ENCODE data around the gene ABRAXAS1. TPM values are rescaled to one million over a fixed set of nuclear protein-coding genes. Genes with fewer than 3 reads are reported as not detected.

Gene ABRAXAS1
- total and polyA plus RNA-seq, 2 of the 13 experiments (the other 11 are each of a cell fraction or from before 2014, with no cell fraction given), result 14.1 to 14.7 TPM

GRCh38 chr4:83455281-83456183 lies 29.4 kb downstream of the ABRAXAS1 start, which contains the start of the genes HELQ and MRPS18C (continued):
- TF ChIP-seq NR2F6 (IDR thresholded peaks at IDR 0.05) (no peak), NR2F6 (CRISPR knock-in tag; IDR thresholded peaks at IDR 0.05) (peak; percentile 37; the same call in 1 of the 2 replicates), SP5 (CRISPR knock-in tag; IDR thresholded peaks at IDR 0.05; ENCODE audit: borderline replicate concordance, low read depth) (0 out of 2 replicates have a peak, but pooled peaks have one; percentile 54), ZBTB1 (CRISPR knock-in tag; IDR thresholded peaks at IDR 0.05; ENCODE audit: borderline replicate concordance) (no peak), KLF6 (CRISPR knock-in tag; IDR thresholded peaks at IDR 0.05) (peak; percentile 96), ZNF121 (CRISPR knock-in tag; IDR thresholded peaks at IDR 0.05) (no peak), TEAD2 (CRISPR knock-in tag; IDR thresholded peaks at IDR 0.05) (no peak), PAWR (CRISPR knock-in tag; IDR thresholded peaks at IDR 0.05; ENCODE audit: borderline replicate concordance) (0 out of 2 replicates have a peak, but pooled peaks have one; percentile 67), NFIC (IDR thresholded peaks at IDR 0.05; ENCODE audit: low read length) (peak; percentile 77), FOXP4 (CRISPR knock-in tag; IDR thresholded peaks at IDR 0.05) (peak; percentile 67), ZNF275 (CRISPR knock-in tag; IDR thresholded peaks at IDR 0.05; ENCODE audit: borderline replicate concordance) (no peak), ZNF382 (CRISPR knock-in tag; IDR thresholded peaks at IDR 0.05; ENCODE audit: borderline replicate concordance) (no peak), DNMT1 (CRISPR knock-in tag; IDR thresholded peaks at IDR 0.05) (no peak), ZNF720 (CRISPR knock-in tag; IDR thresholded peaks at IDR 0.05) (peak; percentile 97), ZNF672 (CRISPR knock-in tag; IDR thresholded peaks at IDR 0.05) (no peak)
- TF ChIP-seq, protein P1, sequence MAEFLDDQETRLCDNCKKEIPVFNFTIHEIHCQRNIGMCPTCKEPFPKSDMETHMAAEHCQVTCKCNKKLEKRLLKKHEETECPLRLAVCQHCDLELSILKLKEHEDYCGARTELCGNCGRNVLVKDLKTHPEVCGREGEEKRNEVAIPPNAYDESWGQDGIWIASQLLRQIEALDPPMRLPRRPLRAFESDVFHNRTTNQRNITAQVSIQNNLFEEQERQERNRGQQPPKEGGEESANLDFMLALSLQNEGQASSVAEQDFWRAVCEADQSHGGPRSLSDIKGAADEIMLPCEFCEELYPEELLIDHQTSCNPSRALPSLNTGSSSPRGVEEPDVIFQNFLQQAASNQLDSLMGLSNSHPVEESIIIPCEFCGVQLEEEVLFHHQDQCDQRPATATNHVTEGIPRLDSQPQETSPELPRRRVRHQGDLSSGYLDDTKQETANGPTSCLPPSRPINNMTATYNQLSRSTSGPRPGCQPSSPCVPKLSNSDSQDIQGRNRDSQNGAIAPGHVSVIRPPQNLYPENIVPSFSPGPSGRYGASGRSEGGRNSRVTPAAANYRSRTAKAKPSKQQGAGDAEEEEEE (CRISPR knock-in tag; IDR thresholded peaks at IDR 0.05; ENCODE audit: borderline replicate concordance), result 0 out of 2 replicates have a peak, but pooled peaks have one; percentile 6
- TF ChIP-seq, protein P2, sequence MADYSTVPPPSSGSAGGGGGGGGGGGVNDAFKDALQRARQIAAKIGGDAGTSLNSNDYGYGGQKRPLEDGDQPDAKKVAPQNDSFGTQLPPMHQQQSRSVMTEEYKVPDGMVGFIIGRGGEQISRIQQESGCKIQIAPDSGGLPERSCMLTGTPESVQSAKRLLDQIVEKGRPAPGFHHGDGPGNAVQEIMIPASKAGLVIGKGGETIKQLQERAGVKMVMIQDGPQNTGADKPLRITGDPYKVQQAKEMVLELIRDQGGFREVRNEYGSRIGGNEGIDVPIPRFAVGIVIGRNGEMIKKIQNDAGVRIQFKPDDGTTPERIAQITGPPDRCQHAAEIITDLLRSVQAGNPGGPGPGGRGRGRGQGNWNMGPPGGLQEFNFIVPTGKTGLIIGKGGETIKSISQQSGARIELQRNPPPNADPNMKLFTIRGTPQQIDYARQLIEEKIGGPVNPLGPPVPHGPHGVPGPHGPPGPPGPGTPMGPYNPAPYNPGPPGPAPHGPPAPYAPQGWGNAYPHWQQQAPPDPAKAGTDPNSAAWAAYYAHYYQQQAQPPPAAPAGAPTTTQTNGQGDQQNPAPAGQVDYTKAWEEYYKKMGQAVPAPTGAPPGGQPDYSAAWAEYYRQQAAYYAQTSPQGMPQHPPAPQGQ (CRISPR knock-in tag; IDR thresholded peaks at IDR 0.05; ENCODE audit: borderline replicate concordance), result no peak
- TF ChIP-seq, protein P3, sequence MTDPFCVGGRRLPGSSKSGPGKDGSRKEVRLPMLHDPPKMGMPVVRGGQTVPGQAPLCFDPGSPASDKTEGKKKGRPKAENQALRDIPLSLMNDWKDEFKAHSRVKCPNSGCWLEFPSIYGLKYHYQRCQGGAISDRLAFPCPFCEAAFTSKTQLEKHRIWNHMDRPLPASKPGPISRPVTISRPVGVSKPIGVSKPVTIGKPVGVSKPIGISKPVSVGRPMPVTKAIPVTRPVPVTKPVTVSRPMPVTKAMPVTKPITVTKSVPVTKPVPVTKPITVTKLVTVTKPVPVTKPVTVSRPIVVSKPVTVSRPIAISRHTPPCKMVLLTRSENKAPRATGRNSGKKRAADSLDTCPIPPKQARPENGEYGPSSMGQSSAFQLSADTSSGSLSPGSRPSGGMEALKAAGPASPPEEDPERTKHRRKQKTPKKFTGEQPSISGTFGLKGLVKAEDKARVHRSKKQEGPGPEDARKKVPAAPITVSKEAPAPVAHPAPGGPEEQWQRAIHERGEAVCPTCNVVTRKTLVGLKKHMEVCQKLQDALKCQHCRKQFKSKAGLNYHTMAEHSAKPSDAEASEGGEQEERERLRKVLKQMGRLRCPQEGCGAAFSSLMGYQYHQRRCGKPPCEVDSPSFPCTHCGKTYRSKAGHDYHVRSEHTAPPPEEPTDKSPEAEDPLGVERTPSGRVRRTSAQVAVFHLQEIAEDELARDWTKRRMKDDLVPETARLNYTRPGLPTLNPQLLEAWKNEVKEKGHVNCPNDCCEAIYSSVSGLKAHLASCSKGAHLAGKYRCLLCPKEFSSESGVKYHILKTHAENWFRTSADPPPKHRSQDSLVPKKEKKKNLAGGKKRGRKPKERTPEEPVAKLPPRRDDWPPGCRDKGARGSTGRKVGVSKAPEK (CRISPR knock-in tag; IDR thresholded peaks at IDR 0.05; ENCODE audit: borderline replicate concordance), result no peak

All from HepG2 (cell line).